H1 (cell line): Measurements from ENCODE around the gene NACAD. TPM values are rescaled to one million over a fixed set of nuclear protein-coding genes. Genes with fewer than 3 reads are reported as not detected.

Source experiments
- CTCF ChIA-PET: fragments of 300-600 bp; sonication (Branson Sonifier 250); formaldehyde crosslinking; loops from one replicate; lab custom pipeline; 2021; ENCODE audit not compliant: partially characterized antibody; lab: Charles Lee
- POLR2A ChIA-PET: fragments of 300-600 bp; sonication (Branson Sonifier 250); formaldehyde crosslinking; loops from one replicate; lab custom pipeline; 2021; ENCODE audit warnings: inconsistent platforms; ENCODE audit not compliant: partially characterized antibody; lab: Charles Lee
- DNase-seq, 2 experiments: peaks; one replicate each; pipeline versions ENCODE4 v3.0.0 to v3.0.0-alpha.2; 2010 to 2022; ENCODE audit warnings: low spot score in 2 of 2, low read depth in 1 of 2, mixed read lengths in 1 of 2
- FAIRE-seq: peaks from 2 replicates; lab custom pipeline; 2011; peaks lifted over from hg19 to GRCh38; lab: Jason Lieb, UNC
- H2AFZ ChIP-seq: 2 replicates; pipeline ENCODE4 v1.8.1; 2012; ENCODE audit warnings: low read length, inconsistent platforms
- H2AK5ac ChIP-seq: 2 replicates; pipeline ENCODE4 v1.6.1; 2013; ENCODE audit warnings: low read depth, low read length
- H2BK120ac ChIP-seq: replicated peaks from 2 replicates; pipeline ENCODE3; 2013; ENCODE audit warnings: low read depth, low read length, inconsistent platforms
- H2BK12ac ChIP-seq: 2 replicates; pipeline ENCODE4 v1.6.1; 2013; ENCODE audit warnings: low read depth, low read length
- H2BK15ac ChIP-seq: 2 replicates; pipeline ENCODE4 v1.6.1; 2013; ENCODE audit warnings: low read length
- H2BK20ac ChIP-seq: 2 replicates; pipeline ENCODE4 v1.6.1; 2013; ENCODE audit warnings: low read length
- H2BK5ac ChIP-seq: 2 replicates; pipeline ENCODE4 v1.6.1; 2013; ENCODE audit warnings: low read depth, low read length
- H3K14ac ChIP-seq: 2 replicates; pipeline ENCODE4 v1.6.1; 2013; ENCODE audit warnings: inconsistent platforms; ENCODE audit not compliant: insufficient read length
- H3K18ac ChIP-seq: 2 replicates; pipeline ENCODE4 v1.6.1; 2013; ENCODE audit warnings: low read length; ENCODE audit errors: extremely low read depth
- H3K23ac ChIP-seq: 2 replicates; pipeline ENCODE4 v1.6.1; 2013; ENCODE audit warnings: inconsistent platforms; ENCODE audit not compliant: insufficient read length
- H3K23me2 ChIP-seq: 2 replicates; pipeline ENCODE4 v1.6.1; 2013; ENCODE audit warnings: low read depth, low read length
- H3K27ac ChIP-seq: 2 replicates; pipeline ENCODE4 v1.6.1; 2011; ENCODE audit warnings: low read depth, low read length, inconsistent platforms
- H3K27me3 ChIP-seq, 4 experiments: replicated peaks in 1 of 4; 1 replicate in 1 of 4; 2 replicates in 3 of 4; pipeline versions ENCODE4 v1.6.1 to v1.8.1; 2011 to 2013; ENCODE audit warnings: low read length in 3 of 4, mild to moderate bottlenecking in 3 of 4, inconsistent platforms in 2 of 4, mixed read lengths in 2 of 4, moderate library complexity in 1 of 4; ENCODE audit not compliant: control insufficient read depth in 3 of 4, insufficient read depth in 3 of 4; ENCODE audit errors: extremely low read depth in 1 of 4
- H3K36me3 ChIP-seq, 4 experiments: 2 replicates each; pipeline versions ENCODE4 v1.6.1 to v1.8.1; 2011 to 2013; ENCODE audit warnings: mild to moderate bottlenecking in 4 of 4, low read length in 3 of 4, moderate library complexity in 2 of 4, control low read depth in 1 of 4, inconsistent platforms in 1 of 4; ENCODE audit not compliant: insufficient read depth in 4 of 4, control insufficient read depth in 2 of 4
- H3K4ac ChIP-seq: replicated peaks from 2 replicates; pipeline ENCODE3; 2013; ENCODE audit warnings: low read length, low read depth, mixed read lengths, inconsistent platforms; ENCODE audit not compliant: insufficient read length
- H3K4me1 ChIP-seq, 4 experiments: replicated peaks in 1 of 4; 1 replicate in 1 of 4; 2 replicates in 3 of 4; pipeline versions ENCODE4 v1.6.1 to v1.8.1; 2011 to 2013; ENCODE audit warnings: low read length in 3 of 4, inconsistent platforms in 2 of 4, mixed read lengths in 1 of 4; ENCODE audit not compliant: insufficient read depth in 4 of 4, control insufficient read depth in 3 of 4
- H3K4me2 ChIP-seq, 2 experiments: 2 replicates each; pipeline versions ENCODE4 v1.6.1 to v1.8.1; 2011 to 2013; ENCODE audit warnings: low read depth in 2 of 2, low read length in 2 of 2, control low read depth in 1 of 2, inconsistent platforms in 1 of 2, mild to moderate bottlenecking in 1 of 2; ENCODE audit not compliant: insufficient read depth in 1 of 2
- H3K4me3 ChIP-seq, 4 experiments: fragments of 200-600, 300-600 bp in 1 of 4; sonication (generic), shearing (Covaris generic), sonication (Bioruptor Twin) in 1 of 4; 2 replicates each; pipeline versions ENCODE4 v1.5.1 to v1.8.1; 2011 to 2016; ENCODE audit warnings: low read length in 4 of 4, low read depth in 3 of 4, control low read depth in 2 of 4, inconsistent platforms in 2 of 4, mild to moderate bottlenecking in 2 of 4, mixed read lengths in 1 of 4, moderate library complexity in 1 of 4; ENCODE audit not compliant: insufficient read depth in 2 of 4; ENCODE audit errors: extremely low read depth in 1 of 4
- H3K56ac ChIP-seq: replicated peaks from 2 replicates; pipeline ENCODE3; 2013; ENCODE audit warnings: low read depth, mild to moderate bottlenecking, mixed read lengths, low read length, inconsistent platforms; ENCODE audit not compliant: insufficient read length
- H3K79me1 ChIP-seq: 2 replicates; pipeline ENCODE4 v1.6.1; 2013; ENCODE audit warnings: low read depth, low read length, control low read depth
- H3K79me2 ChIP-seq, 2 experiments: 2 replicates each; pipeline versions ENCODE4 v1.6.1 to v1.8.1; 2012 to 2013; ENCODE audit warnings: low read length in 2 of 2, mild to moderate bottlenecking in 2 of 2, inconsistent platforms in 1 of 2; ENCODE audit not compliant: insufficient read depth in 2 of 2, control insufficient read depth in 1 of 2
- H3K9ac ChIP-seq, 4 experiments: replicated peaks in 1 of 4; 1 replicate in 1 of 4; 2 replicates in 3 of 4; pipeline versions ENCODE4 v1.6.1 to v1.8.1; 2011 to 2013; ENCODE audit warnings: low read depth in 3 of 4, low read length in 3 of 4, control low read depth in 2 of 4, mild to moderate bottlenecking in 2 of 4, moderate library complexity in 2 of 4, inconsistent platforms in 1 of 4; ENCODE audit errors: extremely low read depth in 1 of 4
- H3K9me3 ChIP-seq, 2 experiments: 2 replicates each; pipeline versions ENCODE4 v1.6.1 to v1.8.1; 2012 to 2013; ENCODE audit warnings: mild to moderate bottlenecking in 2 of 2, moderate library complexity in 2 of 2, control low read depth in 1 of 2, inconsistent platforms in 1 of 2, low read depth in 1 of 2, low read length in 1 of 2, mixed read lengths in 1 of 2; ENCODE audit not compliant: insufficient read depth in 2 of 2
- H4K20me1 ChIP-seq, 2 experiments: replicated peaks in 1 of 2; 2 replicates each; pipeline versions ENCODE3 to v1.8.1; 2011 to 2013; ENCODE audit warnings: inconsistent platforms in 2 of 2, low read length in 2 of 2, mild to moderate bottlenecking in 1 of 2; ENCODE audit not compliant: insufficient read depth in 2 of 2, control insufficient read depth in 1 of 2
- H4K5ac ChIP-seq: 2 replicates; pipeline ENCODE4 v1.6.1; 2013; ENCODE audit warnings: low read length, low read depth, mixed read lengths, inconsistent platforms; ENCODE audit not compliant: insufficient read length
- H4K8ac ChIP-seq: 2 replicates; pipeline ENCODE4 v1.8.0; 2013; ENCODE audit warnings: mild to moderate bottlenecking, moderate library complexity, low read length, inconsistent platforms; ENCODE audit not compliant: insufficient read depth; ENCODE audit errors: extremely low read depth
- H4K91ac ChIP-seq: replicated peaks from 2 replicates; pipeline ENCODE3; 2013; ENCODE audit warnings: low read length, mixed read lengths, inconsistent platforms; ENCODE audit not compliant: insufficient read length
- CTCF ChIP-seq, 3 experiments: IDR thresholded peaks; 1 replicate in 2 of 3; 2 replicates in 1 of 3; pipeline versions ENCODE4 v1.5.1 to v1.6.1; 2011; ENCODE audit warnings: low read length in 3 of 3, mild to moderate bottlenecking in 3 of 3, inconsistent platforms in 2 of 3, low read depth in 1 of 3, moderate library complexity in 1 of 3; ENCODE audit not compliant: insufficient read depth in 1 of 3; ENCODE audit errors: control extremely low read depth in 1 of 3
- E2F6 ChIP-seq: IDR thresholded peaks from 2 replicates; pipeline ENCODE4 v1.6.1; 2012; ENCODE audit warnings: inconsistent platforms
- EGR1 ChIP-seq: IDR thresholded peaks from 2 replicates; pipeline ENCODE4 v1.6.1; 2011; ENCODE audit warnings: low read depth, low read length, borderline replicate concordance
- GTF2F1 ChIP-seq: IDR thresholded peaks from 2 replicates; pipeline ENCODE4 v1.6.1; 2012; ENCODE audit warnings: low read depth, low read length, improper control_type of control experiment, borderline replicate concordance
- KDM5A ChIP-seq: fragments of 200-600 bp; IDR thresholded peaks from 2 replicates; pipeline ENCODE4 v1.7.1; 2012; ENCODE audit warnings: mild to moderate bottlenecking, low read length, inconsistent platforms, mixed read lengths
- RFX5 ChIP-seq: IDR thresholded peaks from 2 replicates; pipeline ENCODE4 v1.6.1; 2011; ENCODE audit warnings: low read depth, low read length, improper control_type of control experiment, borderline replicate concordance
- RNF2 ChIP-seq: fragments of 200-900, 300-1000 bp; sonication (generic); IDR thresholded peaks from 2 replicates; pipeline ENCODE4 v1.7.1; 2016; ENCODE audit warnings: borderline replicate concordance, low read depth, mild to moderate bottlenecking, antibody characterized with exemption, low read length; ENCODE audit not compliant: poor library complexity, severe bottlenecking; ENCODE audit errors: missing control alignments
- SAP30 ChIP-seq: fragments of 300-600 bp; sonication (generic); IDR thresholded peaks from 2 replicates; pipeline ENCODE4 v1.7.1; 2012; ENCODE audit warnings: low read length, moderate library complexity, mild to moderate bottlenecking, inconsistent platforms; ENCODE audit not compliant: insufficient read depth, insufficient replicate concordance
- TAF7 ChIP-seq: optimal IDR thresholded peaks from 2 replicates; pipeline ENCODE3; 2011; ENCODE audit warnings: low read depth, mild to moderate bottlenecking, inconsistent platforms, low read length, moderate library complexity, borderline replicate concordance
- WGBS, 2 experiments: shearing (Covaris generic) in 1 of 2; methylation state at CpG; one replicate each; pipeline versions ENCODE4 v1.1.6 to v1.1.7; 2013 to 2015; ENCODE audit warnings: low lambda C conversion rate in 2 of 2, mixed read lengths in 2 of 2, inconsistent platforms in 1 of 2, low coverage in 1 of 2, missing lambda C conversion rate in 1 of 2; ENCODE audit not compliant: insufficient replicate concordance in 2 of 2, insufficient coverage in 1 of 2, insufficient read length in 1 of 2; ENCODE audit errors: extremely low coverage in 1 of 2, missing lambda C conversion rate in 1 of 2; 5-methylcytosine and 5-hydroxymethylcytosine counted together
- polyA plus RNA-seq, 7 experiments: library from polyadenylated mRNA; depleted of rRNA in 3 of 7; stranded (reverse) in 5 of 7; unstranded in 2 of 7; fragments of >200 nt in 5 of 7; fragments of 200-250 nt in 2 of 7; gene quantifications; 1 replicate in 5 of 7; 2 replicates in 1 of 7; 4 replicates in 1 of 7; pipeline versions ENCODE4 v1.2.1 to v1.2.3, GENCODE V29; 2011 to 2013; ENCODE audit warnings: missing spikeins in 2 of 7, mixed read lengths in 2 of 7
- total RNA-seq: library from RNA; stranded (reverse); fragmentation: NEBNext Ultra II Directional; extraction: Animal tissue kit (Norgen Biotek cat#: 25700); gene quantifications from 2 replicates; pipeline ENCODE4 v1.2.1, GENCODE V29; 2021

NACAD gene
- total and polyA plus RNA-seq, 2 of the 8 experiments (the other 6 are each of a cell fraction or from before 2014, with no cell fraction given): 1.3 to 6.0 TPM

GRCh38 chr7:45101748-45102147 lies 13.0 kb upstream of the NACAD start:
- H3K79me1 ChIP-seq: peaks cover 3% of the 10 kb centered on the region
- WGBS, 2 experiments: 93% methylated on average over 12 of the region's 12 CpGs; no CpG with 5 or more reads in 1 of the 2 experiments
- no peaks in the 10 kb centered on the region for H3K9me3 ChIP-seq
- no peak overlapping the region for H3K14ac ChIP-seq
- H3K18ac ChIP-seq: no peak overlapping the region
- no peak overlapping the region for H3K4me2 ChIP-seq
- no peak overlapping the region for H3K27ac ChIP-seq
- H3K4me1 ChIP-seq: no peaks in the 10 kb centered on the region
- no peak overlapping the region for H3K23ac ChIP-seq
- H3K79me2 ChIP-seq: peaks cover 0 to 4% of the 10 kb centered on the region in 2 experiments; a peak in 2 of 4 replicates
- no peaks in the 10 kb centered on the region for H3K27me3 ChIP-seq
- no peak overlapping the region for H2BK20ac ChIP-seq
- ChIA-PET CTCF (no interaction called here), POLR2A (interaction anchor here (0.9 to 3.1 kb wide), 3 partner anchors 9 to 116 kb away, joined by 3 to 30 read pairs (median 3); partner anchors contain the start of gene TBRG4)
- H2AK5ac ChIP-seq: no peak overlapping the region
- no peaks in the 10 kb centered on the region for H3K23me2 ChIP-seq
- no peak overlapping the region for H2BK5ac ChIP-seq
- H2BK12ac ChIP-seq: no peak overlapping the region
- no peak overlapping the region for H3K4me3 ChIP-seq
- H2BK120ac ChIP-seq: no peak overlapping the region
- no peak overlapping the region for H3K4ac ChIP-seq
- no peak overlapping the region for H3K9ac ChIP-seq
- H4K5ac ChIP-seq: no peak overlapping the region
- H3K36me3 ChIP-seq: peaks cover 52 to 80% (median 71%) of the 10 kb centered on the region in 4 experiments
- no peak overlapping the region for H4K91ac ChIP-seq
- H2BK15ac ChIP-seq: no peak overlapping the region
- H4K20me1 ChIP-seq: peaks cover 13 to 46% of the 10 kb centered on the region in 2 experiments
- H3K56ac ChIP-seq: no peak overlapping the region
- no peak overlapping the region for H4K8ac ChIP-seq
- H2AFZ ChIP-seq: no peak overlapping the region
- no peak for FAIRE-seq
- no peak for DNase-seq
- no peak for TF ChIP-seq E2F6
- TF ChIP-seq TAF7: no peak
- no peak for TF ChIP-seq EGR1
- TF ChIP-seq CTCF (IDR thresholded peaks at IDR 0.05; ENCODE audit: control extremely low read depth in 1 of 3, insufficient read depth in 1 of 3, low read depth in 1 of 3, low read length in 3 of 3): no peak
- no peak for TF ChIP-seq RNF2
- no peak for TF ChIP-seq SAP30
- TF ChIP-seq KDM5A: no peak
- no peak for TF ChIP-seq GTF2F1
- TF ChIP-seq RFX5: no peak
